Skeletal muscle tissue (tissue), 4 donors: ENCODE results near the gene ANTXRL. TPM values are rescaled to one million over a fixed set of nuclear protein-coding genes. Genes with fewer than 3 reads are reported as not detected.
"Not testable (repeated sequence)": the region's sequence is repeated elsewhere in the genome, so short reads cannot be mapped to it uniquely, and the experiment has no call there.

Experiments used
- H3K27ac ChIP-seq: one replicate; pipeline ENCODE4 v1.7.0; 2013; ENCODE audit warnings: mild to moderate bottlenecking, low read depth, low read length, inconsistent platforms
- H3K27me3 ChIP-seq, 3 donors: one replicate each; pipeline ENCODE4 v1.7.0; 2013; ENCODE audit warnings: low read length in 3 of 3; ENCODE audit not compliant: control insufficient read depth in 3 of 3, insufficient read depth in 3 of 3
- H3K36me3 ChIP-seq, 3 donors: one replicate each; pipeline ENCODE4 v1.7.0; 2013; ENCODE audit warnings: low read length in 3 of 3; ENCODE audit not compliant: control insufficient read depth in 3 of 3, insufficient read depth in 3 of 3
- H3K4me1 ChIP-seq, 3 donors: one replicate each; pipeline ENCODE4 v1.7.0; 2013; ENCODE audit warnings: low read length in 3 of 3, mild to moderate bottlenecking in 3 of 3; ENCODE audit not compliant: control insufficient read depth in 3 of 3, insufficient read depth in 3 of 3
- H3K4me3 ChIP-seq, 3 donors: one replicate each; pipeline ENCODE4 v1.7.0; 2013; ENCODE audit warnings: low read length in 3 of 3
- H3K9ac ChIP-seq, 3 donors: one replicate each; pipeline ENCODE4 v1.7.0; 2013; ENCODE audit warnings: low read length in 3 of 3, mild to moderate bottlenecking in 3 of 3, moderate library complexity in 2 of 3, low read depth in 1 of 3
- H3K9me3 ChIP-seq, 3 donors: one replicate each; pipeline ENCODE4 v1.7.0; 2013; ENCODE audit warnings: low read length in 3 of 3; ENCODE audit not compliant: control insufficient read depth in 3 of 3
- total RNA-seq: library from RNA; depleted of rRNA; stranded (reverse); fragments of >200 nt; gene quantifications from one replicate; pipeline ENCODE4 v1.2.3, GENCODE V29; 2014
- donor health status: Osteomylitis.

Gene ANTXRL
- total RNA-seq = not detected

DNA sequence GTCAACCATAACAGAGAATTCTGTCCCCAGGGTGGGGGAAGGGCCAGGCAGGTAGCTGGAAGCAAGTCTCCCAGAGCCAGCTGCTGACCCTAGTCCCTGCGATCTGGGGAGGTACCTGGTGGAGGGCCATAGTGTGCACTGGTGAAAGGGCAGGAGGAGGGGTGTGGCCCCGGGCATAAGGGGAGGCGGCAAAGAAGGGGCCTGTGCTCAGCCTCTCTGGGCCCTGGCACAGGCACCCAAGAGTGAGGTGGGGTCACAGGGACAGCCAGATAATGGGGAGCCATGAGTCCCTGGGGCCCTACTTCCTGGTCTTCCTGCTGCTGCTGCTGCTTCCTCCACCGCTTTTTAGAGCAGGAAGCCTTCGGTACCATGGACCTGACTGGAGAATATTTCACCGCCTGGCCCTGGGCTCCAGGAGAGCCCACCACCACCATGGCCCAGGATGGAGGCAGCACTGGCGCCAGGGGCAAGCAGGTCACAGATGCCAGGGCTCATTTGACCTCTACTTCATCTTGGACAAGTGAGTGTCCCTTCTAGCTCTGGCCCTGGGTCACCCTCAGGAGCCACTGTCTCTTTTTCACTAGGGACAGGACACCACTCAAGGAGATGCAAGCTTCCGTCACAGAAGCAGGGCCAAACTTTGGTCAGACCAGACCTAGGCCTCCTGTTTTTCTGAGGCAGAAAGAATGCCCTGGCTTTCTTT is at the start of gene ANTXRL:
ANTXRL (plus strand) TSS at position 7 of the 703 bp plus-strand sequence; CDS start at position 273, 266 bp downstream.
- Histone ChIP-seq H3K27ac (no peak within 1 kb of the TSS), H3K9me3 (peaks cover 0 to 2% (median 0%) of the 10 kb centered on the region in 3 donors), H3K4me3 (no peak within 1 kb of the TSS), H3K27me3 (no peaks in the 10 kb centered on the region), H3K36me3 (no peaks in the 10 kb centered on the region), H3K9ac (no peak within 1 kb of the TSS), H3K4me1 (peaks cover 6 to 12% (median 8%) of the 10 kb centered on the region in 3 donors)

DNA sequence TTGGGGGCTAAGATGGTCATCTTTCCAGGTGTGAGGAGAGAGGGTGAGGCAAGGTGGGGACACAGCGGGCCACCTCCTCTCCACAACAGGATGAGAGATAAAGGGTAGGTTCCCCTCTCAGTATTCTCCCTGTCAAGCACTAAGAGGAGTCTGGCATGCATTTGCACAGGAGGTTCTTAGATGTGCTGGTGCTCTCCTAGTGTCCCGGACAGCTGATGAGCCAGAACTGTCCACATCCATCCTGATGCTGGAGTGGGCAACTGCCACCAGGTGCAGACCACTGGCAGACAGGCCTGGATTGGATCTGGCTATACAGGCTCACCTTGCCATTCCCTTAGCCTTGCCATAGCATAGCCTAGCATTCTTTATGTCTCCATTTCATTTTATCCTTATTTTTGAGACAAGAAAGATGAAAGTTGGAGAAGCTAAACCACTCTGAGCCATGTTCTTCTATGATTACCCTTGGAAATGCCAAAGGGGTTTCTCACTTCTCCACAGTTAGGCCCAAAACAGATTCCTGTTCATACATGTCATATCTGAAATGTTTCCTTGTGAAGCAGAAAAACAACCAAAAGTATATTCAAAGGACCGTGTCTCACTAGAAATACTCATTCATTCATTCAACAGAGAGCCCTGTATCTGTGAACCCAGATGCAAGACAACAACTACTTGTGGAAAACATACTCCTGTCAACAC is 48.8 kb upstream of the ANTXRL start:
- H3K27ac ChIP-seq = no peak overlapping the region
- no peak overlapping the region for H3K9ac ChIP-seq
- H3K36me3 ChIP-seq = no peaks in the 10 kb centered on the region
- H3K4me3 ChIP-seq = no peak overlapping the region
- peaks cover 0 to 3% (median 3%) of the 10 kb centered on the region in 3 donors for H3K27me3 ChIP-seq
- H3K4me1 ChIP-seq = no peaks in the 10 kb centered on the region
- peaks cover 0 to 3% (median 0%) of the 10 kb centered on the region in 3 donors for H3K9me3 ChIP-seq

DNA sequence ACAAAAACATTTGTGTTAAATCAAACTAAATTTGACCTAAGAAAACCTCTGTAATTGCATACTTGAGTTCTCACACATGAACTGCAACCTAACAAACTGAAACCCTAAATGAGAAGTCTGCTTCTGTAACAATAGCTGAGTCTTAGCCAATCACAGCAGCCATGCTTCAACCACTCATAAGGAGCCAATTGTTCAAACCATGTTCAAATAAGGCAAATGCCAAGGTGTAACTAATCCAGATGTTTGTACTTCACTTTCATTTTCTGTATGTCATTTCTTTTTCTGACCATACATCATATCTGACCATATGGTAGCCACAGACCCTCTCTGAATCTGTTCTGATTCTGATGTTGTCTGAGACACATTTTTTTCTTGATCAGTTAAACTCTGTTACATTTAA is 47.5 kb upstream of the ANTXRL start:
- no peaks in the 10 kb centered on the region for H3K4me1 ChIP-seq
- H3K9ac ChIP-seq = no peak overlapping the region
- H3K9me3 ChIP-seq = peaks cover 0 to 3% (median 0%) of the 10 kb centered on the region in 3 donors
- peaks cover 0 to 3% (median 3%) of the 10 kb centered on the region in 3 donors for H3K27me3 ChIP-seq
- H3K36me3 ChIP-seq = no peaks in the 10 kb centered on the region
- H3K4me3 ChIP-seq = no peak overlapping the region
- H3K27ac ChIP-seq = no peak overlapping the region

DNA sequence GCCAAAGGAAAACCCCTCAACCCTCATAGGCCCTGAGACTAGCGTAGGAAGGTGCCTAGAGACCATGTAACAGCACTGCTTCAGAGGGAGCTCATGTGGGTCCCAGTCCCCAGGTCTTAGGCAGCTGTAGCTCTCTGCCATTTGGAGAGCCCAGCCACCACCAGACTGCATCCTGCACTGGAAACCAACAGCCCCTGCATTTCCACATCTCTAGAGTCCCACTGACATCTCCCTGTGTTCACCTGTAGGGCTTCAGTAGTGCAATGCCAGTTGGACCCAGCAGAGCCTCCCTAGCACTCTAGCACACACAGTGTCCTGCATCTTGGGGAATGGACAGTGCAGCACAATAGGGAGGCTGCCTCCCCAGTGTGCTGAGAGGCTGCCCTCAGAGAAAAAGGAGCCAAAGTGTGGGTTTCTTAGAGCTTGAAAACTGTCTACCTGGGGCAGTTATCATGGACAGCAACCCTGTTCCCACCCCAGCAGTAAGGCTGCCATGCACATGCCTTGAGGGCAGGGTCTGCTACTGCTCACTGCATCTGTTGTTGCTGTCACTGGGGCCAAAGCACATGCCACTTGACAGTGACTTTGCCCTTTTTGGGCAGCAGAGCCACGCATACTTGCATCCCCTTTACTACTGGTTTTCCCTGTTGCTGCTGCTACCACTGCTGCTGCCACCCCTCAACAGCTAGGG is 46.7 kb upstream of the ANTXRL start:
- Histone ChIP-seq H3K9me3 (peaks cover 0 to 3% (median 0%) of the 10 kb centered on the region in 3 donors), H3K36me3 (no peaks in the 10 kb centered on the region), H3K4me3 (no peak overlapping the region), H3K27me3 (peaks cover 0 to 3% (median 3%) of the 10 kb centered on the region in 3 donors), H3K4me1 (no peaks in the 10 kb centered on the region), H3K27ac (no peak overlapping the region), H3K9ac (no peak overlapping the region)

DNA sequence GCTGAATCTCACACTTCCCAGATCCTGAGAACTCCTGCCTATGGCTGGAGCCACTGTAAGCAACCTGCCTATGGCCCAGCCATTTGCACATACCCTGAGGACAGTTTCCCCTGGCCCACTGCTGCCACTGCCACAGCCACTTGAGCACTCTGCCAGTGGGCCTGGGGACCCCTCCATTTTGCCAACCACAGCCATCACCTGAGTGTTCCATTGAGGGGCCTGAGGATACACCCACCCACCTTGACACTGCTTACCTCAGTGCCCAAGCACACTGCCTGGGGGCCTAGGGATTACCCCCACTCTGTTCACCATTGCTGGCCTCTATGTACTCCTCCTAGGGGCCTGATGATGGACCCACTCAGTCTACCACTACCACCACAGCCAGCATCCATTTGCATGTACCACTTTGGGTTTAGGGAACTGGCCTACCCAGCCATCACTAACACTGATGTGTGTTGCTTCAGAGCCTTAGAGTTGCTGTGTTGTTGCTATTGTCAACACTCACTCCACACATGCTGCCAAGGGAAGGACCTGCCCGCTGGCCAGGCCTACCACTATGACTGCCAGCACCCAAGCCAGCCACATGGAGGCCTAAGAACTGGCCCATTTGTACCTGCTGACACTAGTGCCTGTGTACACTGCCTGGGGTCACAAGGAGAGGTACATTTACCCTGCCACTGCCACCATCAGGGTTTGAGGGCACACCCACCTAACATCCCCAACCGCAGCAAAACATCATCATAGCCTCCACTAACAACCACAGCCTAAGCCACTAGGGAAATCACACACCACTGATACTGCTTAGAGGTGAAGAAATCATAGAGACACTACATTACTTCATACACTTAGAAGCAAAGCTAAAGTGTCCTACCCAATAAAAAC is 45.9 kb upstream of the ANTXRL start:
- H3K27me3 ChIP-seq = peaks cover 0 to 3% (median 3%) of the 10 kb centered on the region in 3 donors
- no peak overlapping the region for H3K9ac ChIP-seq
- H3K4me1 ChIP-seq = no peaks in the 10 kb centered on the region
- no peak overlapping the region for H3K4me3 ChIP-seq
- H3K27ac ChIP-seq = no peak overlapping the region
- H3K36me3 ChIP-seq = no peaks in the 10 kb centered on the region
- peaks cover 0 to 3% (median 0%) of the 10 kb centered on the region in 3 donors for H3K9me3 ChIP-seq

DNA sequence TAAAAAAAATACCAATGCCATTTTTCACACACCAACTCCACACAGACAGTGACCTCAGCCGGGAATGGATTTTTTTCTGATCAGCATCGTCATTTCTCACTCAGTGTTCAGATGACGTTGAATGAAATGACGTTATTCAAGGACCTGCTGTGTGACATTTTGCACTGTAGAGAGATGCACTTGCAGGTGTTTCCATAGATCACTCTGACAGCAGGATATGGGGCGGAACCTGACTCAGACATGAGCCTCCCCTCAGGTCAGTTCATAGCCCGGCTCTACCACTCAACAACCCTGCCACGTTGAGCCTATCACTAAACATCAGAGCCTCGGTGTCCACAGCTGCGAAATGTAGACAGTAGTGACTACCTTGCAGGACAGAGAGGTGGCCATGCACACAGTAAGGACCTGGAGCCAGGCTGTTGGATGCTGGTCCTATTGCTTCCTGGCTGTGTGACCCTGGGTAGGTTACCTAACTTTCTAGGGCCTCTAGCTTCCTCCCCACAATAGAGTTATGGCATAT is 41.4 kb upstream of the ANTXRL start:
- no peak overlapping the region for H3K9ac ChIP-seq
- H3K4me3 ChIP-seq = no peak overlapping the region
- H3K9me3 ChIP-seq = peaks cover 0 to 3% (median 0%) of the 10 kb centered on the region in 3 donors
- peaks cover 0 to 6% (median 0%) of the 10 kb centered on the region in 3 donors for H3K4me1 ChIP-seq
- H3K27ac ChIP-seq = no peak overlapping the region
- no peaks in the 10 kb centered on the region for H3K27me3 ChIP-seq
- no peaks in the 10 kb centered on the region for H3K36me3 ChIP-seq

DNA sequence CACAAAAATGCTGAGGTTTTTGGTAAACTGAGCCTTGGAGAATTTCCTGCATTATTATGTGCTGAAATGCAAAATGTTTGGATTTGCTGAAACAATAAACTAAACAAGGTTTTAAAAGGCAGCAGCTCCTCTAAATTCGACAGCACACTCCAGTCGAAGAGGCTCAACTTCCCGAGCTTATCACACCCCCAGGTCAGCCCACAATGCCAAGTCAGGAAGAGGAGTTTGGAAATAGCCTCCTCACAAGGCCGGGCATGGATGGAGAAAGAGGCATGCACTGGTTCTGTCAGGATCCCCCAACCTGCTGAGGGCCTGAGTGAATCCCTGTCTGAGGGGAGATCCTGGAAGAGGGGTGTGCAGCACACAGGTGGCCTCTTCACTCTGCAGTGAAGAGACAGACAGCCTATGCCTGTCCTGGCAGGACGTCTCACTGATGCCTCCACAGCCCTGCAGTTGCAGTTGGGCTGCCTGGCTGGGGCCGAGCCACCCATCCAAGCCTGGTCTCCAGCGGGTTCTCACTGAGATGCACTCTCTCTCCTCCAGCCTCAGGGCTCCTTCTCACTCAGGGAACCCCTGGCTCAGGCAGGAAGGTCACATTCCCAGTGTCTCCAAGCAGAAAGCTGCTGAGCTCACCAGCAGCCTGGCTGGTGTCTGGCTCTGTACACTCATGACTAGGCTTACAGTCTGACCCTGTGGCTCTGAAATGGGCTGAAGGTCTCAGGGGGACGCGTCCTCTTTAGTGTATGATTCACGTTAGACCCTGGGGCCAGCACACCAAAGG is 40.2 kb upstream of the ANTXRL start:
- H3K4me3 ChIP-seq, H3K9me3 ChIP-seq, H3K9ac ChIP-seq, H3K4me1 ChIP-seq, H3K27ac ChIP-seq, H3K36me3 ChIP-seq, H3K27me3 ChIP-seq: not testable (repeated sequence)

DNA sequence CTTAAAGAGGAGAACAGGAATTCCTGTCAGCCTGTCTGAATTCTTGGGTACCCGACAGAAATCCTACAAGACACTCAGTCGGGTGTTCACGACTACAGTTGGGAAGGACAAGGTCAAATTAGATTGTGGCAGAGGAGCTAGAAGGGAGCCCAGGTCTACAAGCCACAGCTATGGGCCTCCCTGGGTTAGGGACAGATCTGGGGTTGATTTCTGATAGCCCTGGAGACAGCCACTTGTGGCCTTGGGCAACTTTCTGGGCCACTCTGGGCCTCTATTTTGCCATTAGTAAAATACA is 39.7 kb upstream of the ANTXRL start:
- Histone ChIP-seq H3K4me3 (no peak overlapping the region), H3K9ac (no peak overlapping the region), H3K27me3 (no peaks in the 10 kb centered on the region)

More for the DNA sequence above, 39.7 kb upstream of the ANTXRL start:
- Histone ChIP-seq H3K9me3 (no peaks in the 10 kb centered on the region), H3K27ac (no peak overlapping the region), H3K4me1 (peaks cover 0 to 6% (median 0%) of the 10 kb centered on the region in 3 donors), H3K36me3 (no peaks in the 10 kb centered on the region)
